Prostate gland (tissue), 2 donors: Measurements from ENCODE around the gene VCX. TPM values are rescaled to one million over a fixed set of nuclear protein-coding genes. Genes with fewer than 3 reads are reported as not detected.
"Not testable (repeated sequence)": the region's sequence is repeated elsewhere in the genome, so short reads cannot be mapped to it uniquely, and the experiment has no call there.

Experiments
- DNase-seq: peaks from one replicate; pipeline ENCODE4 v3.0.0-alpha.2; 2019; ENCODE audit warnings: low spot score
- H3K27ac ChIP-seq, 2 donors: fragments of 200-600 bp; sonication (generic); 2 replicates each; pipeline ENCODE4 v1.5.1; 2017 to 2019
- H3K27me3 ChIP-seq: fragments of 200-600 bp; sonication (generic); replicated peaks from 2 replicates; pipeline ENCODE4 v1.5.1; 2019; ENCODE audit not compliant: insufficient read depth
- H3K36me3 ChIP-seq, 2 donors: fragments of 200-600 bp; sonication (generic); 1 replicate in 1 of 2; 2 replicates in 1 of 2; pipeline versions ENCODE4 v1.5.1 to v1.8.1; 2017 to 2019
- H3K4me1 ChIP-seq: fragments of 200-600 bp; sonication (generic); replicated peaks from 2 replicates; pipeline ENCODE4 v1.5.1; 2019
- H3K4me3 ChIP-seq, 2 donors: fragments of 200-600 bp; sonication (generic); 2 replicates each; pipeline ENCODE4 v1.5.1; 2017 to 2019
- H3K9me3 ChIP-seq: fragments of 200-600 bp; sonication (generic); 2 replicates; pipeline ENCODE4 v1.5.1; 2017
- CTCF ChIP-seq, 4 experiments: fragments of 200-600 bp in 2 of 4; fragments of 450-650 bp in 2 of 4; sonication (generic) in 2 of 4; IDR thresholded peaks; 1 replicate in 3 of 4; 2 replicates in 1 of 4; pipeline ENCODE4 v1.5.1; 2016 to 2019; ENCODE audit warnings: antibody characterized with exemption in 4 of 4, mild to moderate bottlenecking in 2 of 4, moderate library complexity in 2 of 4
- POLR2A ChIP-seq: fragments of 450-650 bp; IDR thresholded peaks from one replicate; pipeline ENCODE4 v1.6.1; 2016; ENCODE audit warnings: antibody characterized with exemption, mild to moderate bottlenecking
- POLR2AphosphoS5 ChIP-seq: sonication (generic); formaldehyde crosslinking; IDR thresholded peaks from one replicate; pipeline ENCODE4 v1.6.1; 2017; ENCODE audit warnings: antibody characterized with exemption
- WGBS: methylation state at CpG from one replicate; pipeline ENCODE4 v1.1.5; 2018; 5-methylcytosine and 5-hydroxymethylcytosine counted together
- intact Hi-C: fragments of 100-400 bp; cut with DNase I; formaldehyde crosslinking; loops from one replicate; pipeline ENCODE4 v1.14.2; 2022
- total RNA-seq, 2 donors: library from RNA; depleted of rRNA; stranded (reverse); fragments of >200 nt; gene quantifications; one replicate each; pipeline ENCODE4 v1.1.0, GENCODE V29; 2016

Gene VCX
- total RNA-seq = 10 to 100 TPM in 1 of 2 donors, not detected in 1; 10.2 TPM

DNA sequence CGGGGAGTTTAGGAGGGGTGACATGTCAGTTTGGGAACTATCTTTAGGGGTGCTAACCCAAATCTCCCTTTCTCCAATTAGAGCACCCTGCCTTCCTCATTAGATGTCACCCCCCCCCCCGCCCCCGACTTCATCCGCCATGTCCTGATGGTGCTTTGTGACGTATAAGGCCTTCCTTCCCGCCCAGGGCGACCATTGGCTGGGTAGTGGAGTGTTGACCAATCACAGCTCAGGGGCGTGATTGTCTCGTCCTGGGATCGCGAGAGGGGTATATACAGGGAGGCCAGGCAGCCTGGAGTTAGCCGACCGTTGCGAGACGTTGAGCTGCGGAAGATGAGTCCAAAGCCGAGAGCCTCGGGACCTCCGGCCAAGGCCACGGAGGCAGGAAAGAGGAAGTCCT, at the start of gene VCX:
VCX (plus strand) TSS at position 301 of the 400 bp plus-strand sequence; CDS start at position 334, 33 bp downstream.
- H3K27ac ChIP-seq, H3K36me3 ChIP-seq, H3K4me3 ChIP-seq, H3K27me3 ChIP-seq, H3K9me3 ChIP-seq, H3K4me1 ChIP-seq, DNase-seq, intact Hi-C loops: not testable (repeated sequence)
- no CpG with 5 or more reads among the region's 20 CpGs for WGBS

DNA sequence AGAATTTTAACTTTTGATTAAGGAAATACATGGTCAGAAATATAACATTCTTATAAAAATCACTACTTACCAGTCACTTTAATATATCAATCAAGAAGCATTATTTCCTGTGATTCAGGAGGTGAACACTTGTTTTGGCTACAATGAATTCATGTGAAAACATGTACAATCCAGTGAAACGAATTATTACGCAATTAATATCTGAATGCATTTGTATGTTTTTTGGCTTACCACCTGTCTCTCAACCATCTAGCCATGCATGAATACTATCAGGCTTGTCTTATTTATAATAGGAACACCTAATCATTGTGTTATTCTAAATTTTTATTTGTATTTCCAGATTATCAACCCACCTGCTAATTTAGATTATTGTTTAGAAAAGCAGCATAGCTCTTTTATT, 44.6 kb upstream of the VCX start:
- TF ChIP-seq POLR2A = no peak
- TF ChIP-seq POLR2AphosphoS5 = no peak
- TF ChIP-seq CTCF (IDR thresholded peaks at IDR 0.05) = no peak
- H3K9me3 ChIP-seq = no peaks in the 10 kb centered on the region
- H3K27ac ChIP-seq = no peak overlapping the region
- 85% methylated on average over 2 of the region's 2 CpGs for WGBS
- DNase-seq = no peak
- H3K27me3 ChIP-seq = no peaks in the 10 kb centered on the region
- H3K4me3 ChIP-seq = no peak overlapping the region
- intact Hi-C loops = no loop called here
- no peaks in the 10 kb centered on the region for H3K36me3 ChIP-seq
- H3K4me1 ChIP-seq = no peaks in the 10 kb centered on the region

GRCh38 chrX:7801711-7802110, 41.3 kb upstream of the VCX start:
- DNase-seq = no peak
- H3K4me1 ChIP-seq = no peaks in the 10 kb centered on the region
- 84% methylated on average over 2 of the region's 2 CpGs for WGBS
- no peaks in the 10 kb centered on the region for H3K27me3 ChIP-seq
- no peaks in the 10 kb centered on the region for H3K36me3 ChIP-seq
- H3K4me3 ChIP-seq = no peak overlapping the region
- intact Hi-C loops = no loop called here
- no peak overlapping the region for H3K27ac ChIP-seq
- TF ChIP-seq POLR2AphosphoS5 (no peak), CTCF (IDR thresholded peaks at IDR 0.05) (no peak), POLR2A (no peak)
- no peaks in the 10 kb centered on the region for H3K9me3 ChIP-seq

DNA sequence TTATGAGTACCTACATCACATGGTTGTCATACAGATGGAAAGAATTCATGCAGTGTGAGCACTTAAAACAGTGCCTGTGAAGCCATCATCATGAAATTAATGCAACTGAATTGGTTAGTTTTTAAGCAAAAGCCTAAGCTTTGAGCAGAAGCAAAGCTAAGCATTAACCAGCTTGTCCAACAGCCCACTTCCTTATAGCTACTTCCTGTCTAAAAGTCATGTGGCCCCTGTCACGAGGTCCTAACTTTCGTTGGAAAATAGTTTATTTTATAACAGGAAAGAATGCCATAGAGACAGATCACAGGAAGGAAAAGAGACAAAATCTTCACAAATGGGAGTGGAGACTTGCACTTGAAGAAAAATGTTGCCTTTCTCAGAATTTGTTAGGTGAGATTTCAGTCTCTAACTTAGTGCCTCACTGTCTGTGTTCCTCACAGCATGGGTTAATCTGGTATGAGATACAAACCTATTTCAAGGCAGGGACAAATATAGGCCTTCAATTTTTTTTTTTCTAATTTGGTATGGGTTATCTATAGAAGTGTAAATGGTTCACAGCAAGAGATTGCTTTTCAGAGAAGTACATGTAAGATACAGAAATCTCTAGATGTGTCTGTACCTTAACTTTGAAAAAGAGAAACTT, 27.7 kb upstream of the VCX start:
- H3K4me1 ChIP-seq = no peaks in the 10 kb centered on the region
- WGBS = 33% methylated on average over 2 of the region's 2 CpGs
- TF ChIP-seq POLR2A (no peak), CTCF (IDR thresholded peaks at IDR 0.05) (no peak), POLR2AphosphoS5 (no peak)
- no peak overlapping the region for H3K27ac ChIP-seq
- H3K9me3 ChIP-seq = no peaks in the 10 kb centered on the region
- no peak for DNase-seq
- H3K27me3 ChIP-seq = no peaks in the 10 kb centered on the region
- H3K36me3 ChIP-seq = no peaks in the 10 kb centered on the region
- intact Hi-C loops = no loop called here
- H3K4me3 ChIP-seq = no peak overlapping the region

- WGBS = 83% methylated on average over 2 of the region's 2 CpGs
- Histone ChIP-seq H3K27me3 (no peaks in the 10 kb centered on the region), H3K36me3 (no peaks in the 10 kb centered on the region), H3K4me3 (no peak overlapping the region), H3K27ac (no peak overlapping the region), H3K9me3 (no peaks in the 10 kb centered on the region), H3K4me1 (no peaks in the 10 kb centered on the region)
- TF ChIP-seq POLR2A (no peak), POLR2AphosphoS5 (no peak), CTCF (IDR thresholded peaks at IDR 0.05) (no peak)
- no peak for DNase-seq
- intact Hi-C loops = no loop called here
Measured at GRCh38 chrX:7828594-7828993, 14.4 kb upstream of the VCX start.
